HG02798 (cell line): ENCODE results near the gene PLSCR3.

ENCODE experiments used
- ATAC-seq: cut with Tn5 transposase; IDR thresholded peaks from one replicate; pipeline ENCODE4 v1.9.1; 2021; ENCODE audit warnings: mild to moderate bottlenecking; ENCODE audit not compliant: unreplicated experiment, poor library complexity

The PLSCR3 gene

DNA sequence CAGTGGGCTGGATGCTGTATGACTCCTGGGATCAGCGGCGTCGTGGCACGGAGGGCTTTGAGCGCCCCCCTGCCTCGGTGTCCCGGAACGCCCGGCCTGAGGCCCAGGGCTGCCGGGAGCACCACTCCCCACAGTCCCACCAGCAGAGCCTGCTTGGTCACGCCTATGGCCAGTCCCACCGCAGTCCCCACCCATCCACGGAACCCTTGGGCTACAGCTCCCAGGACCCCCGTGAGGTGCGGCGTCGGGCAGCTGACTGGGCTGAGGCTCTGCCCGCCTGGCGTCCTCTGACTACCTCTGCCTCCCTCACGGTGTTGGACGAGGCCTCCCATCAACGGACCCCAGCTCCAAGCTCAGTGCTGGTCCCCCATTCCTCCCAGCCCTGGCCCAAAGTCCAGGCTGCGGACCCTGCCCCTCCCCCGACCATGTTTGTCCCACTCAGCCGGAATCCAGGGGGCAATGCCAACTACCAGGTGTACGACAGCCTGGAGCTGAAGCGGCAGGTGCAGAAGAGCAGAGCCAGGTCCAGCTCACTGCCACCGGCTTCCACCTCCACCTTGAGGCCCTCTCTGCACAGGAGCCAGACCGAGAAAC lies 32.7 kb upstream of the PLSCR3 start:
- ATAC-seq = no peak

DNA sequence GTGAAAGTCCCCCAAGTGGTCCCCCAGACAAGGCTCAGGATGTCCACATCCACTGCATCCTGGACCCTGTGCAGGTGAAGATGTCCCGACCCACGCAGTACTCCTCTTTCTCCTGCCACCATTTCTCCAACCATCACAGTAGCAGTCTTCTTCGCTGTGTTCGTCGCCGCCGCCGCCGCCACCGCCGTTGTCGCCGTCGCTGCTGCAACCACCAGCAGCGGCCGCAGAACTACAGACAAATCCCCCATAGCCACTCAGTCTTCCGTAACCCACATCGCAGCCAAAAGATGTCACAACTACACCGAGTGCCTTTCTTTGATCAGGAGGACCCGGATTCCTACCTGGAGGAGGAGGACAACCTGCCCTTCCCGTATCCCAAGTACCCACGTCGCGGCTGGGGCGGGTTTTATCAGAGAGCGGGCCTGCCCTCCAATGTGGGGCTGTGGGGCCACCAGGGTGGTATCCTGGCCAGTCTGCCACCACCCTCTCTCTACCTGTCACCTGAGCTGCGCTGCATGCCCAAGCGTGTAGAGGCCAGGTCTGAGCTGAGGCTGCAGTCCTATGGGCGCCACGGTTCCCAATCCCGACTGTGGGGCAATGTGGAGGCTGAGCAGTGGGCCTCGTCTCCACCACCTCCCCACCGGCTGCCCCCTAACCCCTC lies 32.0 kb upstream of the PLSCR3 start:
- no peak for ATAC-seq

DNA sequence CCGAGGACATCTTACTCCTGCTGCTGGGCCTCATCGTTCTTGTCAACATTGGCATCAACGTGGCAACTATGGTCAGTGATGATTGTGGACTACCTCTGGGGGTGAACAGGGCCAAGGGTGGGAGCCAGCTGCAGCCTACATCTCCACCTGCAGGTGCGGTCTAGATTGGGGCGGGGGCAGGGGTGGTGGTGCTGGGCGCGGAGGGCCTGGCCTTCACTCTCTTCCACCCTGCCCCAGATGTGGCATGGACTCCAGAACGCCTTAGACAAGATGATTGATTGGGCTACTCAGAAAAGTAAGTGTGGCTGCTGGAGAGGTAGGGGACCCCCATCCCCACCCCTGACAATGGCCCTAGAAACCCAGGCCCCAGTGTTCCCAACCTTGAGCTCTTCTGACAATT lies 31.4 kb upstream of the PLSCR3 start:
- no peak for ATAC-seq

DNA sequence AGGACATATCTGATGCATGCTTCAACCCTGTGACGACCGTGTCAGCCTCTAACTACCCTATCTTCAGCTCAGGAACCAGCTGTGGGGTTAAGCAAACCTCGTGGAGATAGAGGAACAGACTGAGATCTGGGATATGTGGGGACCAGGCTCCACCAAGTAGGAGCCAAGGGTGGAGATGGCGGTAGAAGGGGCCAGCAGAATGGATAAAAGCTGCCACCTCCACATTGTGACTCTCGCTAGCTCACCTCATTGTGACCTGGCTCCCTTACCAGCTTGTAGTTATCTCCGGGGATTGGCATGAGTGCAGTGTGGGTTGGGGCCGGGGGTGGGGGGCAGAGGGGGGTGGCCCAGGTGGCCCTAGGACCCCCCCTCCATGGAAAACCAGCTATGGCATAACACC lies 31.0 kb upstream of the PLSCR3 start, which contains the start of gene SPEM2:
SPEM2 (plus strand) TSS at position 301 of the 400 bp plus-strand sequence; CDS start at position 374, 73 bp downstream.
- no peak for ATAC-seq

DNA sequence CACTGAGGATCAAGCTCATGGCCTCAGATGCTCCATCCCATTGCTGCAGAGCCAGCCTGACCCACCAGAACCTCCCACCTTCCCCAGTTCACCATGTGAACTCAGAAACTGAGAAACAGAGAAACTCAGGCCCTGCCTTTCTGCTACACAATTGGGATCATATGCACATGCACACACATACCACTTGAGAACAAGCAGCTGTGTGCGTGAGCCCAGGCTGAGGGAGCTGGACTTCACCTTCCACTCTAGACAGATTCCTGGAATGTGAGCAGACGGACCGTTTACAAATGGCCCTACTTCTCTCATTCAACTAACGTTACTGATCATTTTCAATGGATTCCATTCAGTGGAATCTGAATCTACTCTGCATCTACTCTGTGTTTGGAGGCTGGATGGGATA lies 29.4 kb upstream of the PLSCR3 start:
- no peak for ATAC-seq

DNA sequence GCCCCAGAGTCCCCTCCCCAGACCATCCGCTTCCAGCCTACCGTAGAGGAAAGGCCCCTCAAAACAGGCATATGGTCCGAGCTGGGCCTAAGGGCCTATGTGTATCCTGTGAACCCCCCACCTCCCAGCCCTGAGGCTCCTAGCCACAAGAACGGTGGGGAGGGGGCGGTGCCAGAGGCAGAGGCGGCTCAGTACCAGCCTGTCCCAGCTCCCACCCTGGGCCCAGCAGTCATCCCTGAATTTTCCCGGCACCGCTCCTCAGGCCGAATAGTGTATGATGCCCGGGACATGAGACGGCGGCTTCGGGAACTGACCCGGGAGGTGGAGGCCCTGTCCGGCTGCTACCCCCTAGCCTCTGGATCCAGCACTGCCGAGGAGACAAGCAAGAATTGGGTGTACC lies 26.9 kb upstream of the PLSCR3 start:
- no peak for ATAC-seq

DNA sequence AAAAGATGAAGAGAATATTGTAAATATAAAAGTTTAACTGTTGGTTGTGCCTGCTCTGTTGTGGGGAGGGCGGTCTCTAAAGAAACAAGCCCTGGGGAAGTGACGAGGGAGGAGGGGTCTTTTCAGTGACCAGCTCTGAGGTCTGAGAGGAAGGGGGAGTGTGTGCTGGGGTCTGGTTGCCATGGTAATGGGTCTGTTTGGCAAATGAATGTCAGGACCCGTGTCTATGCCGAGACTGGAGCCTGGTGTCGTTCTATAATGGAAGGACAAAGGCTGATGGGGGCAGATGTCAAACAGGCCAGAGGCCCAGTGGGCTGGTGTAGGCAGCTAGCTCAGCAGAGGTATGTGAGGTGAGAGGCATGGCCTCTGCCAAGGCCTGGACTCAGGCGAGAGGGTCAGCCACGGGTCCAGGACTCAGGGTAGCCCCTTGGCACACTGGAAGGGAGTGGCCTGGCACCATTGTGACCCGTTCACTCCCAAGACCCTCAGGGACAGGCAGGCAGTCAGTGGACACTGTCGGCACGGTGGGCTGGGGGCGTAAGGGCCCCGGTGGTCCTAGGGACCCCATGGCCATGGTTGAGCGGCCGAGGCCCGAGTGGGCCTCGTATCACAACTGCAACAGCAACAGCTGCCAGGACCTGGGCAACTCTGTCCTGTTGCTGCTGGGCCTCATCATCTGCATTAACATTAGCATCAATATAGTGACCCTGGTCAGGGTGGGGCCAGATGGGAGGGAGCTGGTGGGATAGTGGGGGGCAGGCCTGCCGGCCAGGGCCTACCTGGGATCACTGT lies 25.7 kb upstream of the PLSCR3 start, which contains the start of gene SPEM1:
SPEM1 (plus strand) TSS at position 506 of the 792 bp plus-strand sequence; CDS start at position 567, 61 bp downstream.
- no peak for ATAC-seq

DNA sequence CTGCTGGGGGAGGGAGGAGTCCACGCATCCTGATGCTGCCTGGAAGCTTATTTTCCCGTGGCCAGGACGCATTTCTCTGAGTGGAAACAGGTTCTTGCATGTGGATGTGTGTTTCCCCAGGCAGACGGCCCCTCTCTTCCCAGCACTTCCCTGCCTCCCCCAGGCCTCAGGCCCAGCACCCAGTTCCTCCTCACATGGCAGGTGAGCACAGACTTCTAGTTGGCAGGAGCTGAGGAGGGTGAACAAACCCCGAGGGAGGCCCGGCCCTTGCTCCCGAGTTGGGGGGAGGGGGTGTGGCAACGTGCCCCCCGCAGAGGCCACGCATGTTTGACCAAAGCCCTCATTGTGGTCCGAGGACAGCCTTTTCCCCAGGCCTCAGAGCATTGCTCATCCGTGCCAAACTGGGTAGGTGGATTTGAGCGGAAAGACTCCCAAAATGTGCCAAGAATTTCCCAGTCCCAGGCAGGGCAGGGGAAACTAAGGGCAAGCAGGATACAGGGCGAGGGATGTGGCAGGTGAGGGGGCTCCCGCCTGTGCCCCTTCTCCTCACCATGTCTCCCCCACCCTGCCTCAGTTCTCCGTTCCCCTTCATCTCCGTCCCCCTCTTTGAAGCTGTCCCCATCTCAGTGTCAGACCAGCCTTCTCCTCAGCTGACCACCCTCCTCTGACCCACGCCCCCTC lies 24.3 kb upstream of the PLSCR3 start:
- no peak for ATAC-seq

DNA sequence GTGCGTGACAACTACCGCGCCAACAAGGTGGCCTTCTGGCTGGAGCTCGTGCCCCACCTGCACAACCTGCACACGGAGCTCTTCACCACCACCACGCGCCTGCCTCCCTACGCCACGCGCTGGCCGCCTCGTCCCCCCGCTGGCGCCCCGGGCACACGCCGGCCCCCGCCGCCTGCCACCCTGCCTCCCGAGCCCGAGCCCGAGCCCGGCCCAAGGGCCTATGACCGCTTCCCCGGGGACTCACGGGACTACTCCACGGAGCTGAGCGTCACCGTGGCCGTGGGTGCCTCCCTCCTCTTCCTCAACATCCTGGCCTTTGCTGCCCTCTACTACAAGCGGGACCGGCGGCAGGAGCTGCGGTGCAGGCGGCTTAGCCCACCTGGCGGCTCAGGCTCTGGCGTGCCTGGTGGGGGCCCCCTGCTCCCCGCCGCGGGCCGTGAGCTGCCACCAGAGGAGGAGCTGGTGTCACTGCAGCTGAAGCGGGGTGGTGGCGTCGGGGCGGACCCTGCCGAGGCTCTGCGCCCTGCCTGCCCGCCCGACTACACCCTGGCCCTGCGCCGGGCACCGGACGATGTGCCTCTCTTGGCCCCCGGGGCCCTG lies 22.8 kb upstream of the PLSCR3 start:
- no peak for ATAC-seq

DNA sequence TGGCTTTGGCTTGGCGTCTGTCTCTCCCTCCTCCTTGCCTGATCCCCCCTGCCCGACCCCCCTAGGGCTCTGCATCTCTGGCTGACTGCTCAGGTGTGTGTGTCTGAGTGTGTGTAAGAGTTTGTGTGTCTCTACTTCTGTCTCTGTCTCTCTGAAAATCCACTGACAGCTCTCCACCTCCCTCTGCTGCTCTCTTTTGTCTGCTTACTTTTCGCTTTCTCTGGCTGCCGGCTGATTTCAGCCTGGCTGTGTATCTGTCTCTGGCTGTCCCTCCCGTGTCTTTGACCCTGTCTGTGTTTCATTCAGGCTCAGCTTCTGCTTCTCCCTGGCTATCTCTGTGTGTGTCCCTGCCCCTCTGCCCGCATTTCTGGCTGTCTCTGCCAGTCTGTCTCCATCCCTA lies 22.0 kb upstream of the PLSCR3 start:
- ATAC-seq = no peak

DNA sequence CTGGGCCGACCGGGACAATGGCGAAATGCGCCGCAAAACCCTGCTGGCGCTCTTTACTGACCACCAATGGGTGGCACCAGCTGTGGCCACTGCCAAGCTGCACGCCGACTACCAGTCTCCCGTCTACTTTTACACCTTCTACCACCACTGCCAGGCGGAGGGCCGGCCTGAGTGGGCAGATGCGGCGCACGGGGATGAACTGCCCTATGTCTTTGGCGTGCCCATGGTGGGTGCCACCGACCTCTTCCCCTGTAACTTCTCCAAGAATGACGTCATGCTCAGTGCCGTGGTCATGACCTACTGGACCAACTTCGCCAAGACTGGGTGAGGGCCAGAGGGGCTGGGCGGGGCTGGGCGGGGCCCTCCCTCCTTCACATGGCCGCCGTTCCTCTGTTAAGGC lies 21.5 kb upstream of the PLSCR3 start:
- ATAC-seq = no peak

DNA sequence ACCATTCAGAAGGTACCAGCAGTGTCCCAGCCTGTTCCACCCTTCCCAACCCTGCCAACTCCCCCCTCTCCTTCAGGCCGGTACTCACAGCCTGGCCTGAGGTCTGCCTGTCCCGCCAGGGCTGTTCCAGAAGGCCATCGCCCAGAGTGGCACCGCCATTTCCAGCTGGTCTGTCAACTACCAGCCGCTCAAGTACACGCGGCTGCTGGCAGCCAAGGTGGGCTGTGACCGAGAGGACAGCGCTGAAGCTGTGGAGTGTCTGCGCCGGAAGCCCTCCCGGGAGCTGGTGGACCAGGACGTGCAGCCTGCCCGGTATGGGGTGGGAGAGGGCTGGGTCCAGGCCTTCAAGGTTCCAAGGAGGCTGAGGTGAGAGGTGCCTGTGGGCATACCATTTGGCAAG lies 20.5 kb upstream of the PLSCR3 start:
- ATAC-seq = no peak

DNA sequence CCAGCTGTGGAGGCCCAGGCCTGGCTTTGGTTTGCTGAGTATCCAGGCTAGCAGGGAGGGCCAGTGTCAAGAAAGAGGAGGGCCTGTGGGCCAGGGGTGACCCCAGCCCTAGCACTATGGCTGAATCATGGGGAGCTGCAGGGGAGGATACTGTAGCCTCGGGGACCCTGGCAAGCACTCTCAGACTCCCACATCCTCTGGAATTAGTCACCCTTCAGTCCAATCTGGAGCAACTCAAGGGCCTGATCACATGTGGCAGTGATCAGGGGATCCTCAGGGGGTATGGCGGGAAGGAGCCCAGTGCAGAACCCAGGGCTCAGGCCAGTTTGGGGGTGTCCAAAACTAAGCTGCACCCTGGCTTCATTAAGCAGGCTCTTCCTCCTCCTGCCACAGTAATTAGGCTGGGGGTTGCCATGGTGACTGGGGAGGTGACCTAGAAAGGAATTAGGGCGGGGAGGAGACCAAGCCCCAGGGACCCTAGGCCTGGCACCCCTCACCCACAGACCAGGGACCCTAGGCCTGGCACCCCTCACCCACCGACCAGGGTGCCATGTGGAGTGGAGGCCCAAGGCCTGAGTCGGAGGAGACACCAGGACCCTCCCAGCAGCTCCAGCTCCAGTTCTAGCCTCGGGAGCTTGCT lies 19.1 kb upstream of the PLSCR3 start:
- ATAC-seq = no peak

DNA sequence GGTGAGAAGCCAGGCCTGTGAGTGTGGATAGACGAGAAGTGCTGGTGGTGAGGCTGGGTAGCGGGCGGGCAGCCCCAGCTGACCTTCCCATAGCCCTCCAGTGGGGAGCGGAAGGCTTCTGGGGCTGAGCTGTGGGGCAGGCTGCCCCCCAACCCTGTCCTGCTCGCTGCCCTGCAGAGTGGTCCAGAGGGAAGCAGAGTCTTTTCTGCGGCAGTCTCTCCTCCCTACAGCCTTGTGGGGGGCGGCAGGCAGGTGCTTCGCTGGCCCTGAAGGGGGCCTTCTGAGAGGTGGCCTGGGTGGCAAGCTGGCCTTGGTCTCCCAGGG lies 17.1 kb upstream of the PLSCR3 start:
- no peak for ATAC-seq

DNA sequence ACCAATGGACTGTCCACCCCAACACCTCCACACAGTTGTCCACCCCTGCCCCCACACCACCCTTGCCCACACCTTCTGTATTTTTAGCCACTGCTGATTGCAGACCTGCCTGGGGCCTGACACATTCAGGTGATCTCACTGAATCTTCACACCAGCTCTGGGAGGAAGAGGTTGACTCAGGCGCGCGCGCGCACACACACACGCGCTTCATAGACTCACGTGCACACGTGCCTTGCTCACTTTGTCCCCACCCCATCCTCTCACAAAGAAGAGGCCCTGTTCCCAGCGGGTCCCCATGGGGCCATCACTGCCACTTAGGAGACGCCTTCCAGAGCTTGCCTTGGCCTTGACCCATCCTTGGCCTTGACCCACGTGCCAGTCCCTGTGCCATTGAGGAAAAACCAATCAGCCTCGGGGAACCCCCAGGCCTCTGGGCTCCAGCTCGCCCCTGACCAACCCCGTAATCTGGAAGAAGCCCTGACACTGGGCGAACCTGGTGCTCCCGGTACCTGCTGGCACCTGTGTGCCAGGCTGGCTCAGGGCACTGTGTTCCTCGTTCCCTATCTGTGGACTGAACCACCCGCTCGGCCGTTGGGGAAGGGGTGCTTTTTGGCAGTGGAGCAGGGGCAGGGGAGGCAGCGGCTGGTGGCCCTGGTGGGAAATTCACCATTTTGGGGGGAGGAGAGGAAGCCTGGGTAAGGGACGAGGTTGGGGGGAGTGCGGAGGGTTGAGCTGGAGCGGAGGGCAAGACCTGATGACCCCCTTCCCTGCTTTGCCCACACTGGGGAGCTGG lies 16.5 kb upstream of the PLSCR3 start:
- ATAC-seq = no peak

DNA sequence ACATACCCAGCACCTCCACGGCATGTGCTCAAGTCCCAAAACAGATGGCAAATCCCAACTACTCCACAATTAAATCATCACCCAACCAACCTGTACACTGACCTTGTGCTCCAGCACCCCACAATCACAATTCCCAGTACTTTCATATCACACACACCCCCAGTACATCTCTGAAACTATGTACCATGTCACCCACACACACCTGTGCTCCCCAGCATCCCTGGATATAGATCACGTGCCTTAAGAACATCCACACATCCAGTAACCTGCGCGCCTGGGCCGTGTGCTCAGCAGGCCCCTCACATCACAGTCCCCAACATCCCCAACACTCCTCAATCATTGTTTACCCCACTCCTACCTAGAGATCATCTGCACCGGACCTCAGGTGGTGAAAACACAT lies 15.4 kb upstream of the PLSCR3 start:
- ATAC-seq = no peak

DNA sequence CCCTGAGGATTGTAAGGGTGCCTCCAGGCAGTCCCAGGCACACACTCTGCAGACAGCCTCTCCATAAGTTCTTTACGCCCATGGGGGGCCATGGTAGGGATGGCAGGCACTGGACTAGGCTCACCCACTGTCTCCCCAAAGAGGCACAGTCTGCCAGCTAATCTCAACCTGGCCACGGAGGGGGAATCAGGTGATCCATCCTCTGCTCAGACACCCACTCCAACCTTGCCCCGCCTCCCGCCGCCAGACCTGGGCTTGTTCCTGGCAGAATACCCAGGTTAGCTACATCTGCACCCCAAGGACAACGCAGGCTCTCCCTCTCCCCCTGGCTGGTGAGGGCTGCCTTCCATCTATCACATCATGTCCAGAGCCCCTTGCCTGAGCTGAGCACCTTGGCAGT lies 14.5 kb upstream of the PLSCR3 start:
- no peak for ATAC-seq

DNA sequence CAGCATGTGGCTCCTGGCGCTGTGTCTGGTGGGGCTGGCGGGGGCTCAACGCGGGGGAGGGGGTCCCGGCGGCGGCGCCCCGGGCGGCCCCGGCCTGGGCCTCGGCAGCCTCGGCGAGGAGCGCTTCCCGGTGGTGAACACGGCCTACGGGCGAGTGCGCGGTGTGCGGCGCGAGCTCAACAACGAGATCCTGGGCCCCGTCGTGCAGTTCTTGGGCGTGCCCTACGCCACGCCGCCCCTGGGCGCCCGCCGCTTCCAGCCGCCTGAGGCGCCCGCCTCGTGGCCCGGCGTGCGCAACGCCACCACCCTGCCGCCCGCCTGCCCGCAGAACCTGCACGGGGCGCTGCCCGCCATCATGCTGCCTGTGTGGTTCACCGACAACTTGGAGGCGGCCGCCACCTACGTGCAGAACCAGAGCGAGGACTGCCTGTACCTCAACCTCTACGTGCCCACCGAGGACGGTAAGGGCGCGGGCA lies 14.0 kb upstream of the PLSCR3 start:
- no peak for ATAC-seq
